Measurements from ENCODE around the gene TET2.

TET2 gene

GRCh38 chr4:105140684-105141490 is 5.8 kb upstream of the TET2 start:
- peak; percentile 47 for DNase-seq

DNA sequence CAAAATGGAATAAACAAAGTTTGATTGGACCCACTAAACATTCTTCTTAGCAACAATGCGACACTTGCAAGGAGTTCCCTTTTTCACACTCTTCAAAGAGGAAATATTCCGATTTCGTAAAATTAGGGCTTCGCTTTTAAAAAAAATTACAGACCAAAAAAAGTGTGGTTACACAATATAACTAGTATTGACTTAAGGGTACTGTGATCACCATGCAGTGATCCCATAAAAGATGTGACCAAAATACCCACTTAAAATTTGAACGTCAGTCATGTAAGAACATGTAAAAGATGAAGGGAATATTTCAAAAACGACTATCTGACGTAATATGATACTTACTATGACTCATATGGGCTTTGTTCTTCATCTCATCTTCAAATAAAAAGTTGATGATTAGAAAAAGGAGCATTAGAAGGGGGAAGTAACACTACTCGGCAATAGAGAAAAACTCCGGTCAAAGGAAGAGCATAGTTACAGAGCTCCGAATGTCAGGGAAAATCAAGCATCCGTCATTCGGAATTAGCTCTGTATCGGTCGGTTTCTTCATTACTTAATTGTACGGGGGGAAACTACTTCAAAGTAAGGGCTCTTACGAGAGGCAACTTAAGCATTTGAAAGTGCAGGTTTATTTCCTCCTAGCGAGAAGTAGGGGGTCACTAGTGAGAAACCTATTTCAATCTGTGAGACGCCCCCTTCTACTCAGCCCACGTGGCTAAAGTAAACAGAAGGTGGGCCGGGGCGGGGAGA is 1.3 kb upstream of the TET2 start:
- DNase-seq, result no peak

- no peak for DNase-seq
Measured at GRCh38 chr4:105145903-105146275, 787 bp upstream of the TET2 start.

DNA sequence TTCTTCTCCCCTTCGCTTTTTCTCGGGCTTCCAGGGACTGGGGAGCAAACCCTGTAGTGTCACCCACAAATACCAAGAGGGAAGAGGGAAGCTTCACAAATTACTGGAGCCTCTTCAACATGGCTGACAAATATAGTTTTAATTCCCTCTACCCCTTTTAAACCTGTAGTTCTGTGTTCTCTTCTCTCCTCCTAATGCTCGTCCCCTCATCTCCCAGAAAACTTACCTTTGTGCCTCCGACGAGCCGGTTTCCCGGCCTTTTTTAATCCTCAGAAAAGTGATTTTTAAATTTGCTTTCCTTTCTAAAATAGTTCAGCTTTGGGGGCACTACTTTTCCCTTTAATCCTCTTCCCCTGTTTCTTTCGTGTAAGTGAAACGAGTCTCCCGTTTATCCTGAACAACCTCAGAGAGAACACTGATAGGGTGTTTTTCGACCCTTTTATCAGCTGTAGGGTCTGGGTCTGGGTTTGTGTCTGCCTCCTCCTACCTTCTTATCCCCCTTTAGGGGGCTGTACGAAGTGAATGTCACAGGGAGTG is 408 bp downstream of the TET2 start:
- DNase-seq, result no peak

GRCh38 chr4:105147553-105148161 is 981 bp downstream of the TET2 start:
- peak; percentile 44 for DNase-seq

- DNase-seq, result no peak
Measured at GRCh38 chr4:105148356-105148755, 1.7 kb downstream of the TET2 start.

DNA sequence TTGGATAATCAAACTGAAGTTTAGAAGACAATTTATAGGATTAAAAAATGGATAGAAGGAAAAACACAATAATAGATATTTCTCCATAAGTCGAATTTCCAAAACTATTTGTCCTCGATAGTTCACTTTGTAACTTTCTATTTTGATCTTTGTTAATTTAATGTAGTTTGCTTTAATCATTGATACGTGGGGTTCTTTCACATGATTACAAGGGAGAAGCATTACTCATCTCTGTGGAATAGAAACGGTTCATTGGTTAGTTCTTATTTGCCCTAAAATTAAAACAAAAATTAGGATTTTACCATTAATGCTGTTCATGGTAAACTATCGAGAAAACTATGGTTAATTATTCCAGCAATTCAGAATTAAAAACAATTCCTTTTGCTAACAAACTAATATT is 2.1 kb downstream of the TET2 start:
- no peak for DNase-seq

- DNase-seq, result no peak
Measured at GRCh38 chr4:105149771-105150170, 3.1 kb downstream of the TET2 start.

GRCh38 chr4:105150503-105150902 is 3.8 kb downstream of the TET2 start:
- DNase-seq, result no peak

- DNase-seq, result no peak
Measured at GRCh38 chr4:105153749-105154148, 7.1 kb downstream of the TET2 start.

DNA sequence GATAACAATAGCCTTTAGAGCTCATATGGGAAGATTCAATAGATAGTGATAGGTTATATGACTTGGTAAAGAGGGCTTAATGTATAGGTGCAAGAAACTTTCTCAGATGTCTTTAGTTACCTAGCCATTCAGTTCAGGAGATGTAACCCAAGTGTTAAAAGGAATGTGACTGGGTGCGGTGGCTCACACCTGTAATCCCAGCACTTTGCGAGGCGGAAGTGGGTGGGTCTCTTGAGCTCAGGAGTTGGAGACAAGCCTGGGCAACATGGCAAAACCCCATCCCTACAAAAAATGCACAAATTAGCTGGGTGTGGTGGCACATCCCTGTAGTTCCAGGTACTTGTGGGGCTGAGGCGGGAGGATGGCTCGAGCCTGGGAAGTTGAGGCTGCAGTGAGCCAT is 7.9 kb downstream of the TET2 start:
- no peak for DNase-seq

- peak; percentile 21 for DNase-seq
Measured at GRCh38 chr4:105155426-105155825, 8.8 kb downstream of the TET2 start.

DNA sequence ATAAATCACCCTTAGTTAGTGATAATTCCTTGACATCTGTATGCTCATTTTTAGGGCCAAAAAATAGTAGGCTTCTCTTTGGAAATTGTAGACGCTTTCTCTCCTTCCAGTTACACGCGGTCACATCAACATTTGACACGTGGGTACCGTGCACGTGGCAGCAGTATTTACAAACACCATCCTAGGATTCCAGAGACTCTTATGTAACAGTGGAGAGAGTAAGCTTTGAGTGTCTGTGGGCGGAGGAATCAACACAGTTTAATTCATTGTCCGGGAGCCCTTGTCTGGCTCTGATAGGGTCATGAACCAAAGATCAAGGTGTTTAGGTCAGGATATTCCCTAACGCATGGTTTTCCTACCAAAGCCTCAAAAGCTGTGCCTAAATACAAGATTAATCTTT is 12.2 kb downstream of the TET2 start:
- DNase-seq, result no peak

GRCh38 chr4:105162123-105162796 is 15.6 kb downstream of the TET2 start:
- no peak for DNase-seq

GRCh38 chr4:105164548-105164947 is 17.9 kb downstream of the TET2 start:
- no peak for DNase-seq

- no peak for DNase-seq
Measured at GRCh38 chr4:105166066-105166465, 19.4 kb downstream of the TET2 start.

- no peak for DNase-seq
Measured at GRCh38 chr4:105170711-105171110, 24.0 kb downstream of the TET2 start.

DNA sequence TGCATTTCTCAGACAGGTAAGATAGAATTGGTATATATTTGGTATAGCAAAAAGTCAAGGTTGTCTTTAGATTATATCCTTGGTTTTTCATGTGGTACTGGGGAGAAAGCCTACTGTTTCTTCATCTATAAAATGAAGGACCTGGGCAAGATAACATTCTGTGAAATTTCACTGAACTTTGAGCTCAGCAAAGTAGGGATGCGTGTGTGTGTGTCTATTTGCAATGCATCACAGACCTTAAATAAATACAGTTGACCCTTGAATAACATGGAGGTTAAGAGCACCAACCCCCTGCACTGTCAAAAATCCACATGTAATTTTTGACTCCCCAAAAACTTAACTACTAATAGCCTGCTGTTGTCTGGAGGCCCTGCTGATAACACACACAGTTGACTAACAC is 25.2 kb downstream of the TET2 start:
- no peak for DNase-seq

DNA sequence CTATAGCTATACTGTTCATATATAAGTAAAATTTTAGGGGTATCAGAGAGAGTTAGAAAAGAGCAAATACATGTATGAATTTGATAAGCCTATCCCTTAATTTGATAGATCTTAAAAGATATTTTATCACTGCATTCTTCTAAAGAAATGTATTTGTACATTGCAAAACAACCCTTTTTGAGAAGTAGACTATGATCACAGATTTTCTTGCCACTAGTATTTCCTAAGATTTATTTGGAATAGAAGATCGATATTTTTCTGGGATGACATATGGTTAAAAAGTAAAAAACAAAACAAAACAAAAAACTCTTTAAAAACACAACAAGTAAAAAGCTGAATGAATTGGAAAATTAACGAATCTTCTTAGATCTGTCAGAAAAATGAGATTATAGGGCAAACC is 27.4 kb downstream of the TET2 start:
- no peak for DNase-seq

DNA sequence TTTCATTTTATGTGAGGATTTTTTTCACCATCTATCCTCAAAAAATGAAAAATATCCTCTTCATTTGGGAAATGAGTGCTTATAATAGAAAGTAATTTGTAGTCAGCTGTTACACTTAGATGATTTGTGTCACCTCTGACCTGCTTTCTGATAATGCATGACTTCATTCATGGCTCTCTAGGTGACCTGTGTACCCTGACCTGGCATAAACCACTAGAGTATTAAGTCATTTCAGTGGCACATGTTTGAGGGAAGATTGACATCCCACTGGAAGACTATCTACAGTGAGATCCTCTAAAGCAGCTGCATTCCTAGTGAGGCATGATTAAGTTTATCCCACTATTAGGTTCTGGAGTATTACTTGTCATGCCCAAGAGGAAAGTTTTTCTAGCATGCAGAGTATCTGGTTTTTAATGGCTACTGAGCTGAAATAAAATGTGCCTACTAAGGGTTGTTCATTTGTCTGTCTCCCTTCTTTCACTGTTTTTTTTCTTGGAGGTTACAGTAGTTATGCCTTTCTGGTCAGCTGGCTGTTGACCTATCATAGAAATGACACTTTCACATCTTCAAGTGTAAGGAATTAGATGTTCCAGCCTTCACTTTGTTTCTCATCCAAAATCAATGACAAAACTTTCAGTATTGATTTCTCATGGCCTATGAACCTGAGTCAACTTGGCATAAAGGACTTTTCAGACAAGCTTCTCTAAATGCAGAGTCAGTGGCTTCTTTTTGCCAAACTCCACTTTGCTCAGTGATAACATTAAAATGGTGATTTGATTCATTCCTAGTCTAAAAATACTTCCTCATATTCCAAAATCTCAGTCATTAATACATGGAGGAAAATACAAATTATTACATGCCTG is 33.1 kb downstream of the TET2 start:
- no peak for DNase-seq

- no peak for DNase-seq
Measured at GRCh38 chr4:105181259-105181658, 34.6 kb downstream of the TET2 start.

DNA sequence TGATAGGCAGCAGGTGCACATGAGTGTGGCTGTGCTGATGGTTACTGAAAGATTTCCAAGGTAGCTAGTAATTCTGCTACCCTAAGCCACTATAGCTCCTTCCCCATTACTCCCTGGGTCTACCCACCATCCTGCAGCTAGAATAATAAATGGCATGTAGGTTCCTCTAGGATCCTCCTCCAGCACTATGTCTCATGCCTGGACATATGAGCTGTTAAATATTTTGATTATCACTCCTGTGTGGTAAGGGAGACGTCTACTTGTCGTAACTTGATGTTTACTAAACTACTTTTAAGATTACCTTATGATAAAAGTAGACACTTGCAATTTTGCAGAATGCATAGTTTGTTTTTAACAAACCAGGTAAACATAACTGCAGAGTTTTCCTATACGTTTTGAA is 35.5 kb downstream of the TET2 start:
- DNase-seq, result no peak
